ENCODE data around the gene ECI1. TPM values are rescaled to one million over a fixed set of nuclear protein-coding genes. Genes with fewer than 3 reads are reported as not detected.

The ECI1 gene
- total and polyA plus RNA-seq, 8 donors = 31.9 to 72.5 (median 41.6) TPM

DNA sequence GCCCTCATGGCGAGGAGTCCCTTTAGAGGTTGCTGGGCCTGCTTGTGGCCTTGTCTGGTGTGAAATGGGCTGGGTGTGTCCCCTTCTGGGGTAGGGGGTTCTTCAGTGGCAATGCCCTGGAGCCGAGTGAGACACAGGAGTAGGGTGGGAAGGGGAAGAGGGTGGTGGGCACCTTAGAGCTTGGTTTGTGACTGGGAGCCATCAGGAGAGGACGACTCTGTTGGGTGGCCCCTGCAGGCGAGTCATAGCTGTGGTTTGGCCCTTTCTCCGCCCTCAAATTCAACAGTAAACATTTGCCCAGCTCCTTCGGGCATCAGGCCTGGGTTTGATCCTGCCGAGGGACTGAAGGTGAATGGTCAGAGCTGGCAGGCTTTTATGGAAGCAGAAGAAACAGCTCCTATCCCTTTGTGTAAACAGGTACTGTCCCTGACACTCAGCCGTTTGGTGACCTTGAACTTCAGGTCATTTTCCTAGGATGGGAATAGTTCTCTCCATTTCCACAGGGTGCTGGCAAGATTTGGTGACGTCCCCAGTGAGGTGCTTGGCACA, 25.1 kb downstream of the ECI1 start:
- no peak overlapping the region for H3K27ac ChIP-seq
- no peaks in the 10 kb centered on the region for H3K27me3 ChIP-seq
- H3K36me3 ChIP-seq = peaks cover 0 to 14% (median 6%) of the 10 kb centered on the region in 3 donors
- H3K4me1 ChIP-seq = peaks cover 6 to 11% (median 10%) of the 10 kb centered on the region in 3 donors
- TF ChIP-seq CTCF (IDR thresholded peaks at IDR 0.05) = no peak
- intact Hi-C loops (cut with DNase I) = no loop called here
- ATAC-seq (no peak), FAIRE-seq (no peak), DNase-seq (no peak)
- H3K4me3 ChIP-seq = no peak overlapping the region
- H3K9me3 ChIP-seq = no peaks in the 10 kb centered on the region
- 38 to 47% methylated on average over 9 of the region's 9 CpGs for WGBS, 2 donors

DNA sequence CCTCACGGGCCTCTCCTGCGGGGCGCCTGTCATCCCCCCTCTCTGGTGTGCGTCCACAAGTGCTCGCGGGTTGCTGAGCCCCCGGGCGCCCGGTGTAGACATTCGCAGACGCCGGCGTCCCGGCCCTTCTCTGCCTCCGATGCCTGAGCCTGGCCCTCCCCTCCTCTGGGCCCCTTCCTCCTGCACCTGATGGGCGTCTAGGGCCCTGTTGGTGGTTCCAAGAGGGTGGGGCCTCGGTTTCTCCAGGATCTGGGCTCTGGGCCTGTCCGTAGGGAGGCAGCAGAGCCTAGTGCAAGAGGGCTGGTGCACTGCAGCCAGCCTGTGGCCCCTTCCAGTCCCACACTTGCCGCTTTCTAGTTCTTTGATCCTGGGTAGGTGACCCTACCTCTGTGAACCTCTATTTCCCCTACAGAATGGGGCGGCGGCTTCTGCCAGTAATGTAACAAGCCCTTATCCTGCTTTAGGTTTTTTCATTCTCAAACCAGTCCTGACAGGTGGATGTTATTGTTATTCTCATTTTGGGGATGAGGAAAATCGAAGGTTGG, 27.4 kb downstream of the ECI1 start:
- peak in 5 of 6 donors; percentile 54 to 87 (median 65) for DNase-seq
- Histone ChIP-seq H3K4me3 (peak overlapping the region; percentile 88 to 98 (median 94)), H3K9me3 (no peaks in the 10 kb centered on the region), H3K4me1 (peaks cover 6 to 11% (median 10%) of the 10 kb centered on the region in 3 donors), H3K36me3 (peaks cover 0 to 3% (median 0%) of the 10 kb centered on the region in 3 donors), H3K27me3 (no peaks in the 10 kb centered on the region), H3K27ac (peak overlapping the region; percentile 57 to 72 (median 68))
- WGBS, 2 donors = 2 to 3% methylated on average over 20 to 22 of the region's 22 CpGs
- peak; percentile 45 to 71 (median 61) for ATAC-seq
- intact Hi-C loops (cut with DNase I) = no loop called here
- FAIRE-seq = no peak
- no peak for TF ChIP-seq CTCF (IDR thresholded peaks at IDR 0.05)

DNA sequence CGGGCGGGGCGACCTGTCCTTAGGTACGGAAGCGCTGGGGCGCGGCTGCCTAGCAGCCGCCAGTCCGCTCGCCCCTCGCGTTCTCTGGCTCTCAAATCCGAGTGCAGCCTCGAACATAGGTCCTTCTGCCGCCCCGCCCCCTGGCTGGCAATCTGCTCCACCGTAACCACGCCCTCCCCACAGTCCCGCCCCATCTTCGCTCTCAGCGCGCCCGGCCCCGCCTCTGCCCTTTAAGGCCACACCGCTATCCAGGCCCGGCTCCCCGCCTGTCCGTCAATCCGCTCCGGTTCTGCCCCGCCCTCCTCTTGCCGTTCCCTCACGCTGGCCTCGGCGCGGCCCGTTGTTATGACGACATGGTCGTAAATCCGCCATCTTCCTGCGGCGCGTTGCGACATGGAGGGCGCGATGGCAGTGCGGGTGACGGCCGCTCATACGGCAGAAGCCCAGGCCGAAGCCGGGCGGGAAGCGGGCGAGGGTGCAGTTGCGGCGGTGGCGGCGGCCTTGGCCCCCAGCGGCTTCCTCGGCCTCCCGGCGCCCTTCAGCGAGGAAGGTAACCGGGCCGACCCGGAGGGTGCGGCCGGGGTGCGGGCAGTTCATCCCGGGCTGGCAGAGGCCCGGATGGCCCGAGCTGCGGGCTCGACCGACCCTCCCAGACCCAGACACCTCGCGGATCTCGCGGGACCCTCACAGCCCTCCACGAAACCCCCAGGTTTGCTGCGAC, 28.0 kb downstream of the ECI1 start, which contains the start of gene E4F1:
TSS of gene E4F1 (plus strand) at position 371 of the 721 bp plus-strand sequence. CDS start at position 394, 23 bp downstream.
- H3K27me3 ChIP-seq = no peaks in the 10 kb centered on the region
- no peaks in the 10 kb centered on the region for H3K9me3 ChIP-seq
- TF ChIP-seq CTCF (IDR thresholded peaks at IDR 0.05) = no peak
- ATAC-seq = peak; percentile 97 to 99 (median 98)
- WGBS, 2 donors = 0 to 1% methylated on average over 54 to 82 of the region's 82 CpGs
- H3K36me3 ChIP-seq = no peaks in the 10 kb centered on the region
- H3K27ac ChIP-seq = peak within 1 kb of the TSS; percentile 57 to 78 (median 70)
- H3K4me1 ChIP-seq = peaks cover 6 to 11% (median 10%) of the 10 kb centered on the region in 3 donors
- H3K4me3 ChIP-seq = peak within 1 kb of the TSS; percentile 88 to 98 (median 94)
- intact Hi-C loops (cut with DNase I) = no loop called here
- peak; percentile 99 to 100 (median 100) for DNase-seq
- peak; percentile 39 for FAIRE-seq

GRCh38 chr16:2216330-2216729, 35.1 kb downstream of the ECI1 start:
- no peak for TF ChIP-seq CTCF (IDR thresholded peaks at IDR 0.05)
- 94 to 98% methylated on average over 4 of the region's 4 CpGs for WGBS, 2 donors
- H3K36me3 ChIP-seq = no peaks in the 10 kb centered on the region
- no peak for DNase-seq
- no peak overlapping the region for H3K4me3 ChIP-seq
- no peaks in the 10 kb centered on the region for H3K9me3 ChIP-seq
- H3K27ac ChIP-seq = no peak overlapping the region
- H3K4me1 ChIP-seq = peaks cover 12 to 22% (median 18%) of the 10 kb centered on the region in 3 donors
- intact Hi-C loops (cut with DNase I) = no loop called here
- no peak for FAIRE-seq
- ATAC-seq = no peak
- H3K27me3 ChIP-seq = no peaks in the 10 kb centered on the region
